Activated CD8-positive, alpha-beta memory T cell treated with anti-CD3 and anti-CD28 coated beads, Interleukin-2, amount 50 U/mL, for 4 hours (primary cell): Measurements from ENCODE around the gene DENND2A.
A peak's percentile ranks its signal among the peaks of the same experiment; 100 is the strongest.
"Not testable (repeated sequence)": the region's sequence is repeated elsewhere in the genome, so short reads cannot be mapped to it uniquely, and the experiment has no call there.

Source experiments
- DNase-seq: peaks from one replicate; pipeline ENCODE4 v3.0.0-alpha.2; 2020

DENND2A gene

DNA sequence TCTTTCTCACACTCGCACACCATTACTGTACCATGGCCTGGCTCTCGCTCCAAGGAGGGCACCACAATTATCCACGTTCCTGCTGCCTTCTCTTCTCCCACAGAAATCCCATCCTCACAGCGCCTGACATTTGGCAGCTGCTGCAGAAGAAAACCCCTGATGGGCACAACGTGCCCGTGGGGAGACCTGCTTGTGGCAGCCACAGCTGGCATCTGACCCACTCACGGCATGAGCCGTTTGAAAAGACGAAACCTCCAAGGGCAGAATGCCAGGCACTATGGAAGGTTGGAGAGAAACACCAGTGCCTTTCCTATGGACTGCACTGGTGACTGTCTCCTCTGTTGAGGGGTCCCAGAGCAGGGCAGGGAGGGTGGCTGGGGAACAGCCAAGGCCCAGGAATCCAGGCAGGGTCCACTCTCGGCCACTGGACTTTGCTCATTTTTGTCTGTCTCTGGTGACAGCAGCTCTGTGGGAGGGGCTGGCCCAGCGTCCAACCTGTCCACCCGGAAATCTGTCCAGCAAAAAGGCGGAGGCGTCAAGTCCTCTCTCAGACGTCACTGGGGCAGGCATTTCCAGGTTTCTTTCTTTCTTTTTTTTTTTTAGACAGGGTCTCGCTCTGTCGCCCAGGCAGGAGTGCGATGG is 100.4 kb downstream of the DENND2A start:
- DNase-seq, result no peak

DNA sequence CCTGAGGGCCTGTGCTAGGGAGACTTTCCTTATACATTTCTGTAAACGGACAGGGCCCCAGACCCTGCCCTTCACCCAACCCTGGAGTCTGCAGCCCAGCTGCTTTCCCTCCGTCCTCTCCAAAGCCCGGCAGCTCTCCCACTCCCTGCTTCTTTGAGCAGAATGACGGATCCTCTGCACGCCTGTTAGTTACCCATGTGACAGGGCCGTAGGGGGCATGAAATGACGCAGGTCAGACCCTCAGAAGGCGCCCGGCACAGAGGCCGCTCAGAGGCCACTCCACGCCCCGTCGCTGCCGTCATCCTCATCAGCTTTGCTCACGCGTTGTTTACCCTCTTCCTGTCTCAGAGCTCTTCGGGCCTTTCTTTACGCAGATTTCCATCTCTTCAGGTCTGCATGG is 101.2 kb downstream of the DENND2A start:
- DNase-seq, result no peak

DNA sequence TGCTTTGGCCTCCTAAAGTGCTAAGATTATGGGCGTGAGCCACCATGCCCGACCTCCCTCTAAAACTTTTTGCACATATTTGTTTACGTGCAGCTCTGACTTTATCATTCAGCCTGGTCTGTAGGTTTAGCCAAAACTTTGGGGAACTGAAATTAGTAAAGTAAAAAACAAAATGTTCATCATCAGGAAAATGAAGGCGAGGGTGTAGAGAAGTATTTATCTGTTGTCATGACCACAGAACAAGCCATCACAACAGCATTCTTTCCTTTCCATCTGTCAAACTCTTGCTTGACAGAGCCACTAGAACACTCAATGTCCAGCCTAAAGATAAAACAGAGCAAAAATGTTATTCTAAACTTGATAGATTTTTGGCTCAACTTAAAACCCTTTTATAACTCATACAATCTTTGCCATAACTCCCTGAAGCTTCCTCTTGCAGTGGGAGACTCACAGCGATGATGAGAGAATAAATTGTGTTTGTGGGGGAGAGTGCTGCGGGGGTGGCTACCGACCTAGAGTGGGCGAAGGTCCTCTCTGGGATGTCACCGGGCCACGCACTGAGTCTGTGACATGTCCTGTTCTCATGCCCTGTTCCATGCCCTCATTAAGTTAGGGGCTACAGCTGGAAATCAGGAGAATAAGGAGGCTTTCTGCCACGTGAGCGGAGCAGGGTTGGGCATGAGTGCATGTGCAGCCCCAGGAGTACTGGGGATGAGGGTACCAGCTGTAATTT is 102.7 kb downstream of the DENND2A start:
- DNase-seq, result no peak

DNA sequence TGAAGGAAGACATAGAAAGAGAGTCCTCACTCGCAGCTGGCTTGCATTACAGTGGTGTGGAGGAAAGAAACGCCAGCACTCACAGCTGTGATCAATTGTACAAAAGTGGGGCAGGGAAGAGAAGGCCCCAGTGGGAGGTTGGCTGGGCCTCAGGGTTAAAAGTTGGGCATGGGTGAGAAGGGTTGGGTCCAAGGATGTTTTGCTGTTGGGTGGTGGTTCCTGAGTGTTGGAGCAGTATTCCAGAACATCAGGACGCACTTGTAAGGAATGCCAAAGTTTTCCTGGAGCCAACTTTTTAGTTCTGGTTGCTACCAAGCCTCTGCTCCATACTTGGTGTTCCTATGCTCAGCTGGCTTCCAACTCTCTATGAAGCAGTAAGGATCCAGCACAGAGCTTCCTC is 105.9 kb downstream of the DENND2A start:
- no peak for DNase-seq

DNA sequence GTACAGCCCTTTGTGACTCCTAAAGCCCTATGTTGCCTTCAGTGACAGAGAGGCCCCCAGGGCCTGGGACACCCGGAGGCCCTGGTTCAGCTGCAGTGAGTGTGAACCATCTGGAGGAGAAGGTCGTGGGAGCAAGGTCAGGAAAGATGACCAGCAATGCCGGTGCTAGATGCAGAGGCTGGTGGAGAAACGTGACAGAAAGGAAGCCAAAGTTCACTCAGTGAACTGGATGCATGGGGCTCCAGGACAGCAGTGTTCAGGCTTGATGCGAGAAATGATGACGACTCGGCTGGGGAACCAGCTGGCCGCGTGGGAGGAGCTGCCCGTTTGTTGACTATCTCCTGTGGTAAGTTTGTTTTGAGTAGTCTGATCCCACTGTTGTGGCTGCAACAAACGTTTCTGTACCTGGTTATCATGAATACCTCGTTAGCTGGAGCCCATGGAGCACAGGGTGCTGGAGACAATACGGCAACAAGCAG is 107.2 kb downstream of the DENND2A start:
- no peak for DNase-seq

GRCh38 chr7:140529428-140529827 is 111.2 kb downstream of the DENND2A start:
- DNase-seq, result not testable (repeated sequence)

DNA sequence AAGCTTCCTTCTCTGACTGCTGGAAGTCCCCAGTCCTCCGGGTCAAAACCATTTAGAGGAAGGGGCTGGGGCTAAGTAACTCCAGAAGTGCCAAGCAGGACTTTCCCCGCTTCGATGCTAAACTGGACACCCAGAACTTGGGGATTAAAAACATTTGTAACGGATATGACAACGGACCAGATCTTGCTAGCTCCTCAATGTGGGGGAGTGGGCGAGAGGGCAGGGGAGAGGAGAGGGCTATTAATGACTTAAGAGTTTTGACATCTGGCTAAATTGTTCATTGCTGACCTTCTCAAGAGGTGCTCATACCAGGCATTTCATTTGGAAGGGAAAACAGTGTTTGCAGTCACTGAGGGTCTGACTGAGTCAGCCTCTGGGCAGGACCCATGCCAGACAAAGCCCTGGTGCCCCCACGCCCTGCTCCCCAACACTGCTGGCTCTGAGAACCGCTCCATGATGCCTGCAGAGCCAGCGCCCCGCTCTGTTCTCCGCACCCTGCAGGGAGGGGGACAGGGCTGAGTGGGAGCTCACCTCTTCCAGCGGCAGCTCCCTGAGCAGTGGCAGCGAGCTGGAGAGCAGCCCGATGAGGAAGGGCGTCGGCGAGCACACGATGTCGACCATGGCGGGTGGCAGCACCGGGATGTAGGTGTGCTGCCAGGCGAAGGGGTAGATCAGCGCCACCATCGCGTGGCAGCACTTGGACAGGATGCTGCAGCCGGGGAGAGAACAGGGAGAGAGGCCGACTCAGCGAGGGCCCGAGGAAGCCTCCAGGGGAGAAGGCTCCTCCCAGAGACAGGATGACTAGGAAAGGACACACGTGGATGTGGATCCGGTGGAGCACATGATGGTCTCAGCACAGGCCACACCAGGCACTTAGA is 113.6 kb downstream of the DENND2A start:
- DNase-seq, result no peak

GRCh38 chr7:140526214-140526613 is 114.4 kb downstream of the DENND2A start:
- no peak for DNase-seq

DNA sequence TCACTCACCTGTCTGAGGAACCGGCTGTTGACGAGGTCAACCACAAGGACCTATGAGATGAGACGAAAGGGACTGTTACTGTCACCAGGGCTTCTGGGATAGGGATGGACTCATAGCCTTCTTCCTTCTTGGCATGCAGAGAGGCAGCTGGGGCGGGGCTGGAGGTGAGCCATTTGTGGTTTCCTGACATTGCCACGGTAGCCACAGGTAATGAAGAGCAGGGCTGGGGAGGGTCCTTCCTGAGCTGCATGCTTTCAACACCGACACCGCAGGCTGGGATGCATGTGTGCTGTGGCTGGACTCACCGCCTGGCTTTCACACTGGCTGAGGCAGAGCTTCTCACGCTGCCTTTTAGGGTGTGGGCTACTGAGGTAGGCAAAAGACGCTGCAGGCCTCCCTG is 114.9 kb downstream of the DENND2A start:
- peak; percentile 21 for DNase-seq

DNA sequence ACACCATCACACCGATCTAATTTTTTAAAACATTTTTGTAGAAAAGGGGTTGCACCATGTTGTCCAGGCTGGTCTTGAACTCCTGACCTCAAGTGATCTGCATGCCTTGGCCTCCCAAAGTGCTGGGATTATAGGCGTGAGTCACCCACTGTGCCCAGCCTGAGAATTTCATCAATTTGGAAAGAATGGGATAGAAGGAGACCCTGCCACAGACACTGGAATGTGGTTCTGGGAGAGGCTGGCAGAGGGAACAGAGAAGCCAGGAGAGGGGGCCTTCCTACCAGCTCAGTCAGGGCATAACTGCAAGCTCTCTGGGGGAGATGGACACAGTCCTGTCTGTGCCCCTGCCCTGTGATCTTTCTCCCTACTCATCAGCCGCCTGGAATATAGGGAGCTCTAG is 119.2 kb downstream of the DENND2A start:
- no peak for DNase-seq

DNA sequence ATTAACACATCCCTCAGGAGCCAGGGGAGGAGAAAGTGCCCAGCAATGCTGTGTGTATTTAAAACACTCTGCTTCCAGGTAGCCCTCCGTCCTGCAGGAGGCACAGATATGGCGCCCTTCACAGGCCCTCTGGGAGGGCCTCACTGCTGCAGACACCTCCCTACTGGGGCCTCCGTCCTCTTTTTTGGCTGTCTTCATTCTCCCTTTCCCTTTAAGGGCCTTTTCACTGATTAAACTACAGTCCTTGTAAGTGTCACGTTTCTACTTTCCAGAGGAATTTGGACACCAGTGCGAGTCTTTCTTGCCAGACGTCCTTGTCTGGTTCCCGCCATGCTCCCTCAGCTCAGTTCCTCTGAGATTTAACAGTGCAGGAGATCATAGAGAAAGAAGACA is 121.6 kb downstream of the DENND2A start:
- DNase-seq, result no peak

DNA sequence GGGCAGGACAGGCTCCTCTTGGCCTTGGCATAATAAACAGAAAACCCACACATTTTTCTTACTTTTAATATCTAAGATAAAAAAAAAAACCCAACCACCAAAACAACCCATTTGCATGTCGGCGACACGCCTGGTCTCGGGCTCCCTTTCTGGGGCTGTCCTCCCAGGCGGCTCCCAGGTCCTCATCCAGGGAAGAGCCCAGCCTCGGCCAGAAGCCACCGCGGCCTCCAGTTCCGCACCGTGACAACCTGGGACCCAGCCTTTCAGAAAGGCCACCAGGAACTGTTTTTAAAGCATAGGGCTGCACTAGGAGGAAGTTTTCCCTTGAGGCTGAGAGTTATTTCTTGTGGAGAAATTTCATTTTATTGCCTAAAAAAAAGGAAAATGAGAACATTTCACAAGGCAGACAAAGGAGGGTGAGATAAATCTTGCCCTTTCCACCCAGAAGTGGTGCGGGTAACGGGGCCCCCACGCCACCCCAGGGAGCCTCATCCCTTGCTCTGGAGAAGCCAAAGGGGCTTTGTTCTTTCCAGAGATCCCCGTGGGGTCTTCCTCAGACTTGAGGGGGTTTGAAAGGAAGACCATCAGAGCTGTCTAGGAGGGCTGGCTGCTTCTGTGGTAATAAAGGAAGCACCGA is 122.1 kb downstream of the DENND2A start:
- DNase-seq, result no peak

DNA sequence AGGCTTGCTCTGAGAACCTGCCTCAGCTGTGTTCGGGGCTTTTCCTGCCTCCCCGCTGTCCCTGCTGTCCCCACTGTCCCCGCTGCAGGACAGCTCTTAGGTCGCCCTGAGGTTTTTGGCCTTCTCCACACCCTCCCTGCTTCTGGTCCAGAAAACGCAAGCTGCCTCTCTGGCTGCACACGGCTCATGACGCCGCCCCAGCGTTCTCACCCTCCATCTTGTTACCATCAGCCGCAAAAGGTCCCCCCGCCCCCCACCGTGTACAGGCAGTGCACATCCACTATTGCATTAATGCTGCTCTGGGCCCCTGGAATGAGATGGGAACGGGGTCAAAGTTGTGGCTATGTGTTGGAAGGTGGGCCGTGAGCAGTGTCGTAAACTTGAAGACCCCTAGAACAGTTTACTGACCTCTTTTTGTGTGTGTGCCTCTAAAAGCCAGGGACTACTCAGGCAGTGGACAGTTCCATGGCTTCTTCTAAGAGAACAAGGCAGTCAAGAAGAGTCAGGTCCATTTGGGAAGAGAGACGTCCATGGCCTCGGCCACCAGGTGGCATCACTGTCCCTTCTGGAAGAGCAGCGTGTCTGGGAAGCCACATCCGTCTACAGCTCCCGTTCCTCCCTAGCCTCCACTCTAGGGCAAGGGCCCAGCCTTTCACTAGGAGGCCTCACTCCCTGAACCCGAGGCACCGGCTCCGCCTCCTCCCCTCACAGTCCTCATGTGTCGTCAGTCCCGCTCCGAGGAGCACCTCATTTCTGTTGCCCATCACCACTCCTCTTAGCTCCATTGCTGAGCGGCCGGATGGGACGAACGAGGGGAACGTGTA is 122.9 kb downstream of the DENND2A start:
- DNase-seq, result peak; percentile 67

DNA sequence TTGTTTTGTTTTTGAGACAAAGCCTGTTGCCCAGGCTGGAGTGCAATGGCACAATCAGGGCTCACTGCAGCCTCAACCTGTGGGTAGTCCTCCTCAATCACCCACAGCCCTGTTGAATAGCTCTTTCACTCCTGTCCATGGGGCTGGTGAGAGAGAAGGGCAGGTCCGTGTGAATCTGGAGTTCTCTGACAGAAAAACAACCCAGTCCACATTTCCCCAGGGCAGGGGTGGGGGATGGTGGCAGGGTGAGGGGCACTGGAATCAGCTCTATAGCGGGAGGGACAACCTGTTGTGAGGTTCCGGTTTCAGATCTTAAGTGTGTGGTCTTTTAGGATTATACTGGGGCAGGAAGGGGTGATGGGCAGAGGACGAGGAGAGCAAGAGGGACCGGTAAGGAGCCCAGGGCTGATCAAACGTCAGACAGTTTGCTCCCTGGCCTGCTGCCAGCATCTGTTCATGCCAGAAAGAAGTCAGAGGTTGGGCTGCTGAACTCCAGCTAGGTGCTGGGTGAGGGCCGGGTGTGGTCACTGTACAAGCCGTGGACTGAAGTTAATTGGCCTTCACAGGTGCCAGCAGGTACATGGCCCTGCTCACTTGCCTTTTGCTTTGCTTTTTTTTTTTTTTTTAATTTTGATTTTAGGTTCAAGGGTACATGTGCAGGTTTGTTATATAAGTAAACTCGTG is 128.2 kb downstream of the DENND2A start:
- no peak for DNase-seq

DNA sequence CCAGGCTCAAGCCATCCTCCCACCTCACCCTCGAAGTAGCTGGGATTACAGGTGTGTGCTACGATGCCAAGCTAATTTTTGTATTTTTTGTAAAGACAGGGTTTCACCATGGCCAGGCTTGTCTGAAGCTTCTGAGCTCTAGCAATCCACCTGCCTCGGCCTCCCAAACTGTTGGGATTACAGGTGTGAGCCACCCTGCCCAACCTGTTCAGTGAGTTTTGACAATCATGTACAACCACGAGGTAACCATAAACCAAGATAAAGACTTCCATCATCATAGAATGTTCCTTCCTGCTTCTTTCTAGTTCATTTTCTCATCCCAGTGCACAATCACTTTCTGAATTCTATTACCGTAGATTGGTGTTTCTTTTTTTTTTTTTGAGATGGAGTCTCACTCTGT is 130.8 kb downstream of the DENND2A start:
- DNase-seq, result no peak

GRCh38 chr7:140507556-140507955 is 133.1 kb downstream of the DENND2A start:
- not testable (repeated sequence) for DNase-seq

DNA sequence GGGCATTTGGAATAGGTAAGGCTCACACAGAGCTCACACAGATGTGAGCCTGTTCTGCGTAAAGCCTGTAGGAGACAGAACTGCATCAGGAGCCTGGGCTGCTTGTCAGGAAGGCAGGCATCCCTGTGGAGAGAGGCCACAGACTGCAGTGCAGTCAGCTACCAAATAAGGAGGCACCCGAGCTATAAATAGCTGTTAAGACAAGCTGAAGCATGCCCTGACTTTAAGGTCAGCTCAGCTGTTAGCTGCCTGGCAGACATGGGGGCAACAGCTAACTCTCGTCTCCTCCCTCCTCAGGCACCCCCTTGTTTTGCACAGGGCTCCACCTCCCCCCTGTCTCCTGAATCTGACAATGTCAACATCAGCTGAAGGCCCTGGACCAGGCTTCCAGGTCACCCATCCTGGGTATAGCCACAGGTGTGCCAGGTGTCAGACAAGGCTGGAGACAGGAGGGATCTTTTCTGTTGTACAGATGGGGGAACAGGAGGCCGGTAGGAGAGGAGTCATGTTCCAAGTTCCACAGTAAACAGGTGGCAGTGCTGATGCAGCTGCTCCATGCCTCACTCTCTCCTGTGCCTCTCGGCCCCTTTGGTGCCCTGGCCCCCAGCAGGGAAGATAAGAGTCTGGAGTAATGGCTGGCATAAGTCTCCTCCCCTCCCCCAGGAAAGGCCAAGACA is 133.7 kb downstream of the DENND2A start:
- DNase-seq, result no peak

- DNase-seq, result no peak
Measured at GRCh38 chr7:140501966-140502365, 138.6 kb downstream of the DENND2A start.

DNA sequence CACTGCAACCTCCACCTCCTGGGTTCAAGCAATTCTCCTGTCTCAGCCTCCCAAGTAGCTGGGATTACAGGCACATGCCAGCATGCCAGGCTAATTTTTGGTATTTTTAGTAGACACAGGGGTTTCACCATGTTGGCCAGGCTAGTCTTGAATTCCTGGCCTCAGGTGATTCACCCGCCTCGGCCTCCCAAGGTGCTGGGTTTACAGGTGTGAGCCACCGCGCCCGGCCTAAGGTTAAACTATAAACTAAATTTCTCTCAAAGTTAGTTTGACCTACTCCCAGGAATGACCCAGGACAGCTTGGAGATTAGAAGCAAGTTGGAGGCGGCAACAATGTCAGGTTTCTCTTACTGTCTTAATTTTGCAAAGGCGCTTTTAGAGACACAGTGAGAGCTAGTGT is 142.8 kb downstream of the DENND2A start:
- DNase-seq, result not testable (repeated sequence)

GRCh38 chr7:140497241-140497769 is 143.3 kb downstream of the DENND2A start:
- no peak for DNase-seq
